Trophoblast cell (in vitro differentiated cells and primary cell): Measurements from ENCODE around the gene MAML2.

Source experiments
- DNase-seq, 2 donors: peaks; one replicate each; pipeline ENCODE4 v3.0.0-alpha.2; 2016
- H2AFZ ChIP-seq: 2 replicates; pipeline ENCODE4 v1.6.1; 2013; ENCODE audit warnings: low read length, moderate library complexity, mild to moderate bottlenecking; ENCODE audit not compliant: insufficient read depth, poor library complexity
- H2AK5ac ChIP-seq: 2 replicates; pipeline ENCODE4 v1.6.1; 2013; ENCODE audit warnings: mild to moderate bottlenecking, low read length
- H2BK120ac ChIP-seq: 2 replicates; pipeline ENCODE4 v1.6.1; 2013; ENCODE audit warnings: low read length, mild to moderate bottlenecking, moderate library complexity; ENCODE audit not compliant: insufficient read depth, poor library complexity
- H2BK12ac ChIP-seq: 2 replicates; pipeline ENCODE4 v1.6.1; 2013; ENCODE audit warnings: mild to moderate bottlenecking, low read length, moderate library complexity
- H2BK5ac ChIP-seq: 2 replicates; pipeline ENCODE4 v1.6.1; 2013; ENCODE audit warnings: low read length, low read depth, moderate library complexity, mild to moderate bottlenecking; ENCODE audit not compliant: poor library complexity
- H3K14ac ChIP-seq: 2 replicates; pipeline ENCODE4 v1.6.1; 2013; ENCODE audit warnings: mild to moderate bottlenecking, low read length
- H3K18ac ChIP-seq: 2 replicates; pipeline ENCODE4 v1.6.1; 2013; ENCODE audit warnings: mild to moderate bottlenecking, low read length
- H3K23ac ChIP-seq: 2 replicates; pipeline ENCODE4 v1.6.1; 2013; ENCODE audit warnings: low read length
- H3K27ac ChIP-seq: 2 replicates; pipeline ENCODE4 v1.5.1; 2013; ENCODE audit warnings: low read depth, mild to moderate bottlenecking, inconsistent platforms, low read length, moderate library complexity
- H3K27me3 ChIP-seq: 2 replicates; pipeline ENCODE4 v1.6.1; 2013; ENCODE audit warnings: inconsistent platforms, mild to moderate bottlenecking, low read length, moderate library complexity; ENCODE audit not compliant: insufficient read depth
- H3K36me3 ChIP-seq, 2 experiments: 1 replicate in 1 of 2; 2 replicates in 1 of 2; pipeline ENCODE4 v1.6.1; 2013; ENCODE audit warnings: low read length in 2 of 2, mild to moderate bottlenecking in 2 of 2, moderate library complexity in 1 of 2; ENCODE audit not compliant: insufficient read depth in 2 of 2, control insufficient read depth in 1 of 2
- H3K4ac ChIP-seq: 2 replicates; pipeline ENCODE4 v1.6.1; 2013; ENCODE audit warnings: low read depth, mild to moderate bottlenecking, low read length, moderate library complexity
- H3K4me1 ChIP-seq, 2 experiments: 1 replicate in 1 of 2; 2 replicates in 1 of 2; pipeline ENCODE4 v1.6.1; 2013; ENCODE audit warnings: low read length in 2 of 2, mild to moderate bottlenecking in 2 of 2, moderate library complexity in 1 of 2; ENCODE audit not compliant: insufficient read depth in 2 of 2, control insufficient read depth in 1 of 2
- H3K4me2 ChIP-seq: 2 replicates; pipeline ENCODE4 v1.6.1; 2013; ENCODE audit warnings: inconsistent platforms, mild to moderate bottlenecking, low read length, moderate library complexity
- H3K4me3 ChIP-seq: 2 replicates; pipeline ENCODE4 v1.5.1; 2013; ENCODE audit warnings: mild to moderate bottlenecking, low read depth, low read length, inconsistent platforms
- H3K79me1 ChIP-seq: one replicate; pipeline ENCODE4 v1.6.1; 2013; ENCODE audit warnings: low read length
- H3K79me2 ChIP-seq: 2 replicates; pipeline ENCODE4 v1.6.1; 2013; ENCODE audit warnings: low read length, mild to moderate bottlenecking; ENCODE audit not compliant: control insufficient read depth, insufficient read depth, poor library complexity
- H3K9ac ChIP-seq: 2 replicates; pipeline ENCODE4 v1.6.1; 2013; ENCODE audit warnings: mild to moderate bottlenecking, low read length
- H3K9me3 ChIP-seq: 2 replicates; pipeline ENCODE4 v1.6.1; 2013; ENCODE audit warnings: low read depth, mild to moderate bottlenecking, control low read depth, inconsistent platforms, low read length; ENCODE audit not compliant: insufficient read depth
- H4K12ac ChIP-seq: 2 replicates; pipeline ENCODE4 v1.6.1; 2013; ENCODE audit warnings: low read depth, mild to moderate bottlenecking, low read length, moderate library complexity
- H4K8ac ChIP-seq: 2 replicates; pipeline ENCODE4 v1.6.1; 2013; ENCODE audit warnings: low read depth, mild to moderate bottlenecking, low read length, moderate library complexity
- H4K91ac ChIP-seq: one replicate; pipeline ENCODE4 v1.6.1; 2013; ENCODE audit warnings: low read depth, mild to moderate bottlenecking, low read length, moderate library complexity
- WGBS: extraction: QIAGEN DNeasy Blood & Tissue Kit; methylation state at CpG from one replicate; pipeline ENCODE4 v1.1.7; 2013; ENCODE audit warnings: missing lambda C conversion rate; ENCODE audit not compliant: insufficient read length, insufficient coverage; ENCODE audit errors: extremely low coverage; 5-methylcytosine and 5-hydroxymethylcytosine counted together

MAML2 gene

GRCh38 chr11:96038046-96038445, 304.9 kb downstream of the MAML2 start:
- peak in 1 of 2 donors; percentile 41 for DNase-seq
- Histone ChIP-seq H3K14ac (no peak overlapping the region), H4K8ac (no peak overlapping the region), H3K79me2 (peaks cover 2% of the 10 kb centered on the region), H3K9me3 (no peaks in the 10 kb centered on the region), H3K36me3 (peaks cover 0 to 5% of the 10 kb centered on the region in 2 experiments), H2BK120ac (no peak overlapping the region), H3K4me2 (no peak overlapping the region), H2BK12ac (no peak overlapping the region), H2AK5ac (no peak overlapping the region), H2BK5ac (no peak overlapping the region), H3K27ac (no peak overlapping the region), H3K4ac (no peak overlapping the region), H3K23ac (no peak overlapping the region), H3K27me3 (no peaks in the 10 kb centered on the region), H3K4me1 (peaks cover 4 to 20% of the 10 kb centered on the region in 2 experiments), H4K12ac (no peak overlapping the region), H4K91ac (no peak overlapping the region), H3K9ac (no peak overlapping the region), H2AFZ (no peak overlapping the region), H3K18ac (no peak overlapping the region), H3K4me3 (no peak overlapping the region), H3K79me1 (peaks cover 8% of the 10 kb centered on the region)
- WGBS = no CpG with 5 or more reads among the region's 5 CpGs

DNA sequence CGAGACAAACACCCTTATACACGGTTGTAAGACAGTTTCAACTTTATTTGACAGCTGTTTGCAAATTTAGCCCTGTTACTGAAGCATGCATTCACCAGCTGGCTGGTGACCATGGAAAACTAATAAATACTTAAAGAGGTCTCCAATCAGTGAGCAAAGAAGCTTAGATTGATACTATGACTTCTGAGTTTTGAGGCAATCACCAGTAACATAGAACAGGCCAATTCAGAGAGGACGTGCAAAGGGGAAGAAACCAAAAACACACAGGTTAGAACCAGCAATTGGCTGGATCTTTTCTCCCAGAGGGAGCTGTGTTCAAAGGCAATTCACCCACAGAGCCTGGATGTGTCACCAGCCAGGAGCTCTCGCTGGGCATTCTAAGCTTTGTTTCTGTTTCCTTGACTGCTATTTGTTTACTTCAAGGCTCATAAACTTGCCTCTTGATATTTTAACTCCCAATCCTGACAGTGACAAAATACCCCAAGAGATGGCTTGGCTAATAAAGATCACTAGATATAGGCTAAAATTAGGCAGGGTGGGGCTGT, 305.5 kb downstream of the MAML2 start:
- Histone ChIP-seq H3K23ac (no peak overlapping the region), H4K8ac (no peak overlapping the region), H2BK5ac (no peak overlapping the region), H2AK5ac (no peak overlapping the region), H2BK12ac (no peak overlapping the region), H3K14ac (no peak overlapping the region), H3K79me2 (peaks cover 2% of the 10 kb centered on the region), H3K79me1 (peaks cover 8% of the 10 kb centered on the region), H3K36me3 (peaks cover 0 to 5% of the 10 kb centered on the region in 2 experiments), H3K27ac (peak overlapping the region; percentile 32), H4K91ac (no peak overlapping the region), H2BK120ac (no peak overlapping the region), H3K4ac (no peak overlapping the region), H3K4me1 (peaks cover 4 to 20% of the 10 kb centered on the region in 2 experiments), H2AFZ (no peak overlapping the region), H3K9ac (no peak overlapping the region), H4K12ac (no peak overlapping the region), H3K27me3 (no peaks in the 10 kb centered on the region), H3K18ac (no peak overlapping the region), H3K4me3 (no peak overlapping the region), H3K4me2 (no peak overlapping the region), H3K9me3 (no peaks in the 10 kb centered on the region)
- peak; percentile 87 to 97 for DNase-seq
- WGBS = no CpG with 5 or more reads among the region's 4 CpGs

GRCh38 chr11:96036863-96037262, 306.1 kb downstream of the MAML2 start:
- Histone ChIP-seq H2AK5ac (no peak overlapping the region), H4K91ac (peak overlapping the region; percentile 62), H3K36me3 (peaks cover 0 to 5% of the 10 kb centered on the region in 2 experiments), H3K23ac (no peak overlapping the region), H2BK5ac (no peak overlapping the region), H3K18ac (no peak overlapping the region), H3K79me1 (peaks cover 8% of the 10 kb centered on the region), H3K27ac (peak overlapping the region; percentile 32), H3K4me2 (no peak overlapping the region), H3K27me3 (no peaks in the 10 kb centered on the region), H2AFZ (no peak overlapping the region), H3K9ac (no peak overlapping the region), H3K79me2 (peaks cover 2% of the 10 kb centered on the region), H4K8ac (no peak overlapping the region), H3K14ac (peak overlapping the region; percentile 74), H3K4me3 (no peak overlapping the region), H3K9me3 (no peaks in the 10 kb centered on the region), H3K4ac (no peak overlapping the region), H4K12ac (no peak overlapping the region), H2BK120ac (no peak overlapping the region), H3K4me1 (peaks cover 4 to 20% of the 10 kb centered on the region in 2 experiments), H2BK12ac (no peak overlapping the region)
- no peak for DNase-seq
- WGBS = no CpG with 5 or more reads among the region's 6 CpGs

GRCh38 chr11:96035740-96036078, 307.3 kb downstream of the MAML2 start:
- H2BK5ac ChIP-seq = no peak overlapping the region
- no peak overlapping the region for H3K4me3 ChIP-seq
- H4K12ac ChIP-seq = no peak overlapping the region
- DNase-seq = peak in 1 of 2 donors; percentile 46
- no peak overlapping the region for H4K91ac ChIP-seq
- peak overlapping the region; percentile 6 for H2BK12ac ChIP-seq
- no peak overlapping the region for H2AK5ac ChIP-seq
- H3K4ac ChIP-seq = no peak overlapping the region
- H3K9me3 ChIP-seq = no peaks in the 10 kb centered on the region
- H3K27me3 ChIP-seq = no peaks in the 10 kb centered on the region
- H3K18ac ChIP-seq = no peak overlapping the region
- no peak overlapping the region for H2BK120ac ChIP-seq
- no peak overlapping the region for H3K4me2 ChIP-seq
- WGBS = no CpG with 5 or more reads among the region's 3 CpGs
- no peak overlapping the region for H3K9ac ChIP-seq
- H3K14ac ChIP-seq = no peak overlapping the region
- H3K79me1 ChIP-seq = peaks cover 8% of the 10 kb centered on the region
- peaks cover 2% of the 10 kb centered on the region for H3K79me2 ChIP-seq
- H3K36me3 ChIP-seq = peaks cover 0 to 5% of the 10 kb centered on the region in 2 experiments
- no peak overlapping the region for H2AFZ ChIP-seq
- no peak overlapping the region for H3K27ac ChIP-seq
- no peak overlapping the region for H4K8ac ChIP-seq
- H3K4me1 ChIP-seq = peaks cover 4 to 20% of the 10 kb centered on the region in 2 experiments
- no peak overlapping the region for H3K23ac ChIP-seq
